ENCODE data around the gene FRMD8. TPM values are rescaled to one million over a fixed set of nuclear protein-coding genes. Genes with fewer than 3 reads are reported as not detected.

The FRMD8 gene
- polyA plus RNA-seq, 6 donors from 2014 or later, result 45.3 to 64.6 (median 53.8) TPM

DNA sequence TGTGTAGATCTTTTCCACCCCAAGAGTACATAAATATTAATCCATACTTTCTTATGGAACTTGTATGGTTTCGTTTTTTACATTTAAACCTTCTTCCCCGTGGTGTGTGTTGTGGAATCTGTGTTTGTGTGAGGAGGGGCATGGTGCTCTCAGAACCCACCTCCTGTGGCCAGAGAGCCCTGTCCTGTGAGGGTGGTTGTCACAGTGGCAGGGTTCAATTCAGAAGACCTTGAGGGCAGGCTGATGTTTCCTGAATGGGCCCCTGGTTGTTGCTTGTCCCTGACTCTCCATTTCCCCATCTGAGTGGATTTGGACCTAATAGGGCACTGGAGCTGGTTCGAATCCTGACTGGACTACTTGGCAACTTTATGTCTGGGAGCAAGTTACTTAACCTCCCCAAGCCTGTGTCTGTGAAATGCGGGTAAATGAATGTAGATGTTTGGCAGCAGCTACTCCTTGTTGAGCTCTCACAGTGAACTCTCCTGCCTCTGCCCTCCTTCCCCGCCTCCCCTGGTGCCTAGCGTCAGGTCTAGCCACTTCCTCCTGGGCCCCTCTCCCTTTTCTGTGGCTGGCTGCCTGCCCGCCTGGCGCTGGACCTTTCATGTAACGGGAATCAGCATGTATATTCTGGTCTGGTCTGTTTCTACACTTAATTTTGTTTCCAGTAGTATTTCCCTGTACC is 43.4 kb downstream of the FRMD8 start:
- Mint-ChIP-seq H3K9me3 (no peaks in the 10 kb centered on the region), H3K4me3 (peak overlapping the region; percentile 61 to 91 (median 76)), H3K36me3 (peaks cover 0 to 5% of the 10 kb centered on the region in 2 donors), H3K4me1 (peaks cover 73 to 92% (median 76%) of the 10 kb centered on the region in 3 donors), H3K27me3 (no peaks in the 10 kb centered on the region), H3K27ac (peak overlapping the region; percentile 83 to 99 (median 96))
- no peak for DNase-seq
- ATAC-seq (ENCODE audit: low read depth in 2 of 2), result no peak

DNA sequence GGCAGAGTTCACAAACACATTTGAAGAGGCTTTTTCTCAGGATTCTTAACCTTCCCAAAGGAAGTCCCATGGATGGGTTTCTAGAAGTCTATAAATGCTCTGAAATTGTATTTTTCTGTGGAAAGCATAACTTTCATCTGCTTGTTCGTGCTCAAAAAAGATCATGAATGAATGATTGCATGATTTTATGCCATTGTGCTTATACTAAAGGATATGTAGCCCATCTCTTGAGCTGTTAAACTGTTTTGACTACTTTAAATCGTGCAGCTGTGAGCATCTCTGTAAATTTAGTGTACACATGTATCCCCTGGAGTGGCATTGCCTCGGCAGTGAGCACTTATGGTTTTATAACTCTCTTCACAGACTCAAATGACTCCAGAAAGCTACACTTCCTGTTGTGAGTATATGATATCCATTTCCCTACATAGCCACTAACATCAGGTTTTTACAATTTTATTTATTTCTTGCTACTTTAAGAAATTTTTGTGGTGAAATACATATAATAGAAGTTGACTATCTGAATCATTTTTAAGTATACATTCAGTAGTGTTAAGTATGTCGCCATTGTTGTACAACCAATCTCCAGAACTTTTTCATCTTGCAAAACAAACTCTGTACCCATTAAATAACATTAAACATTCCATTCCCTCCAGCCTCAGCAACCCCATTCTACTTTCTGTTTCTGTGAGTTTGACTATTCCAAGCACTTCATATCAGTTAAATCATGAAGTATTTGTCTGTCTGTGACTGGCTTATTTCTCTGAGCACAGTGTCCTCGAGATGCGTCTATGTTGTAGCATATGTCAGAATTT is 44.2 kb downstream of the FRMD8 start:
- no peaks in the 10 kb centered on the region for H3K27me3 Mint-ChIP-seq
- H3K27ac Mint-ChIP-seq, result peak overlapping the region; percentile 83 to 99 (median 96)
- peak overlapping the region; percentile 61 to 91 (median 76) for H3K4me3 Mint-ChIP-seq
- H3K36me3 Mint-ChIP-seq, result peaks cover 0 to 5% of the 10 kb centered on the region in 2 donors
- DNase-seq (no peak), ATAC-seq (ENCODE audit: low read depth in 2 of 2) (no peak)
- peaks cover 68 to 87% (median 71%) of the 10 kb centered on the region in 3 donors for H3K4me1 Mint-ChIP-seq
- no peaks in the 10 kb centered on the region for H3K9me3 Mint-ChIP-seq

DNA sequence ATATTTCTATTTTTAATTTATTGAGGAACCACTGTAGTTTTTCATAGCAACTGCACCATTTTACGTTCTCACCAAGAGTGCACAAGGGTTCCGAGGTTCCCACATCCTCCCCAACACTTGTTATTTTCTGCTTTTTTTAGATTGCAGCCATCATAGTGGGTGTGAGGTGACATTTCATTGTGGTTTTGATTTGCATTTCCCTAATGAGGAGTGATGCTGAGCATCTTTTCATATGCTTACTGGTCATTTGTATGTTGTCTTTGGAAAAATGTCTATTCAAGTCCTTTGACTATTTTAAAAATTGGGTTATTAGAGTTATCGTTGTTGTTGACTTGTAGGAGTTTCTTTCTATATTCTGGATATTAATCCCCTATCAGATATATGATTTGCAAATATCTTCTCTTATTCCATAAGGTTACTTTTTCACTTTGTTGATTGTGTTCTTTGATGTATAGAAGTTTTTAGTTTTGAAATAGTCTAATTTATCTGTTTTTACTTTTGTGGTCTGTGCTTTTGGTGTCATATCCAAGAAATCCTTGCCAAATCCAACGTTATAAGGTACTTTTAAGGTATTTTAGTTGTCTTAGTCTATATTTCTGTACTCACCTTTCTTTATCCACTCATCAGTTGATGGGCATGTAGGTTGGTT is 45.1 kb downstream of the FRMD8 start:
- H3K4me3 Mint-ChIP-seq, result peak overlapping the region in 6 of 8 donors; percentile 10 to 65 (median 50)
- peak; percentile 83 to 86 for ATAC-seq (ENCODE audit: low read depth in 2 of 2)
- no peaks in the 10 kb centered on the region for H3K27me3 Mint-ChIP-seq
- peak overlapping the region; percentile 87 to 99 (median 94) for H3K27ac Mint-ChIP-seq
- peaks cover 0 to 5% of the 10 kb centered on the region in 2 donors for H3K36me3 Mint-ChIP-seq
- DNase-seq, result peak; percentile 81
- H3K4me1 Mint-ChIP-seq, result peaks cover 60 to 78% (median 62%) of the 10 kb centered on the region in 3 donors
- no peaks in the 10 kb centered on the region for H3K9me3 Mint-ChIP-seq

DNA sequence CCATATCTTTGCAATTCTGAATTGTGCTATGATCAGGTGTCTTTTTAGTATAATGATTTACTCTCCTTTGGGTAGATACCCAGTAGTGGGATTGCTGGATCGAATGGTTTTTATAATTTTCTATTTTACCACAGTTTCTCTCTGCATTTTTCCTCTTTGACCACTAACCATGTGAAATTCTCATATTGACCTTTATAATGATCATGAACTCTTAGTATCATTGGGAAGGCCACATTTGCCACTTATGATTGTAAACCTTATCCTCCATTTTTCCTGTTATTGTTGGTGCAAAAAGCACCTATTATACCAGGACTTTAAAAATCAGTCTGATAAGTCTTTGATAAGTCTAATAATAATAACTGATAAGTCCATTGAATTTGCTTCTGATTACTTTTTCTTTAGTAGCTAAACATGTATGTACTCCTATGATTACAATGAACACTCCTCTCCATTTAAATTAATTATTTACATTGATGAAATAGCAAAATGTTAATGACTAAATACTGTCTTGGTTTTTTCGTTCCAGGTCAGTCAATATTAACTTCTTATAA is 45.7 kb downstream of the FRMD8 start:
- Mint-ChIP-seq H3K9me3 (no peaks in the 10 kb centered on the region), H3K4me3 (peak overlapping the region in 2 of 8 donors; percentile 52 to 65), H3K27me3 (no peaks in the 10 kb centered on the region), H3K4me1 (peaks cover 55 to 72% (median 56%) of the 10 kb centered on the region in 3 donors), H3K27ac (peak overlapping the region in 5 of 6 donors; percentile 88 to 99 (median 95)), H3K36me3 (peaks cover 0 to 5% of the 10 kb centered on the region in 2 donors)
- no peak for DNase-seq
- no peak for ATAC-seq (ENCODE audit: low read depth in 2 of 2)

DNA sequence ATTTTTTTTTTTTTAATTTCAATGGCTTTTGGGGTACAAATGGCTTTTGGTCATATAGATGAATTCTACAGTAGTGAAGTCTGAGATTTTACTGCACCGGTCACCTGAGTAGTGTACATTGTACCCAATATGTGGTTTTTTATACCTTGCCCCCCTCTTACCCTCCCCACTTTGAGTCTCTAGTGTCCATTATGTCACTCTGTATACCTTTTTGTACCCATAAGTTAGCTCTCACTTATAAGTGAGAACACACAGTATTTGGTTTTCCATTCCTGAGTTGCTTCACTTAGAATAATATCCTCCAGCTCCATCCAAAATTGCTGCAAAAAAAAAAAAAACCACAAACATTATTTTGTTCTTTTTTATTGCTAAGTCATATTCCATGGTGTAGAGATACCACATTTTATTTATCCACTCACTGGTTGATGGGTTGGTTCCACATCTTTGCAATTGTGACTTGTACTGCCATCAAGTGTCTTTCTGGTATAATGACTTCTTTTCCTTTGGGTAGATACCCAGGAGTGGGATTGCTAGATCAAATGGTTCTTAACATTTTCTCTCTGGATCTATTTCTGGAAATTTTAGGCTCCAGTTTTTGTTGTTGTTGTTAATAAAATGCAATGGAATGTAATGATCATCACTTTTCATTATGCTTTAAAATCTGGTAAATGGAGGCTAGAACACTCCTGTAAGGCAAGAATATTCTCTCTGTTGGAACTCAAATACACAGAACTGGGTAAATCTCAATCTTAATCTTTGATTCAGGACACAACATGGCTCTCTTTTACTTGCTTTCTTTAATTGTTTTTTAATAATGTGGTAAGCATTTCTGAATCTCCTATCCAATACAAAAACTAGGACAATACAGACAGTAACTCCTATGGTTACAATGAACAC is 46.5 kb downstream of the FRMD8 start:
- Mint-ChIP-seq H3K27ac (peak overlapping the region in 5 of 6 donors; percentile 13 to 97 (median 50)), H3K36me3 (no peaks in the 10 kb centered on the region), H3K4me3 (peak overlapping the region in 4 of 8 donors; percentile 16 to 78 (median 42)), H3K27me3 (no peaks in the 10 kb centered on the region), H3K9me3 (no peaks in the 10 kb centered on the region), H3K4me1 (peaks cover 48 to 64% (median 52%) of the 10 kb centered on the region in 3 donors)
- DNase-seq (no peak), ATAC-seq (ENCODE audit: low read depth in 2 of 2) (peak; percentile 36 to 58)

DNA sequence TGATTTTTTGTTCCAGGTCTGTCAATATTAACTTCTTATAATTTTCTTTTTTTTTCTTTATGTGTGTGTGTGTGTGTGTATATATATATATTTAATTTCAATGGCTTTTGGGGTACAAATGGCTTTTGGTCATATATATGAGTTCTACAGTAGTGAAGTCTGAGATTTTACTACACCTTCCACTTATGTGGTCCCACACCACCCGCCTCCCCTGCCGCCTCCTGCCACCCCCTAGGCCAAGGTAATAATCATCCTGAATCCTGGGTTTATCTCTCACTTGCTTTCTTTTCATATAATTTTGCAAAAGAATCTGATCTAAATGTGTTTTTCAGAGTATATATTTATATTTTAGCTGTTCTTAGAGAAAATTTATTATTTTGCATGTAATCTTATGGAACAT is 47.2 kb downstream of the FRMD8 start:
- H3K27me3 Mint-ChIP-seq, result no peaks in the 10 kb centered on the region
- H3K27ac Mint-ChIP-seq, result peak overlapping the region in 1 of 6 donors; percentile 44
- H3K36me3 Mint-ChIP-seq, result no peaks in the 10 kb centered on the region
- peaks cover 48 to 58% (median 49%) of the 10 kb centered on the region in 3 donors for H3K4me1 Mint-ChIP-seq
- ATAC-seq (ENCODE audit: low read depth in 2 of 2) (no peak), DNase-seq (no peak)
- H3K9me3 Mint-ChIP-seq, result no peaks in the 10 kb centered on the region
- no peak overlapping the region for H3K4me3 Mint-ChIP-seq

DNA sequence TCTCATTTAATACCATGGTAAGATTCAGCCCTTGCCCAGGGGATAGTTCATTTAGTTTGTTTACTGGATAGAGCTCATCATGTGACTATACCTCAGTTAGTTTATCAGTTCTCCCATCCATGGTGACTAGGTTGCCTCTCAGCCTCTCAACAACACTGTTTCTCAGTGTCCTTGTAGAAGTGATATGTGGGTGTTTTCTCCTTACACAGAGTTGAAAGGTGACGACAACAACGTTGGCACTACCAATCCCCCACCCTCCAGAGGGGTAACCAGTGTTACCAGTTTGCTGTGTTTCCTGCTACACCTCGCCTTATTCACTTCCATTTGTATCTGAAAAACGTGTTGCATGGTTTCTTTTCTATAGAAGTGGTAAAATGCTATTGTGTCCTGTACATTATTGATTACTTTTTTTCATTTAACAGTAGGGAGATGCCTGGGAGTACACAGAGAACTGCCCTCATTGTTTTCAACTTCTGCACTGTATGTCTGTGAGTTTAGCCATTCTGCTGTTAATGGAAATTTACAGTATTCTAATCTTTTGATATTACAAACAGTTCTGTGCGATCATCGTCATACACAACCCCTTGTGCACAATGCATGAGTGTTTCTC is 47.7 kb downstream of the FRMD8 start:
- Mint-ChIP-seq H3K27me3 (no peaks in the 10 kb centered on the region), H3K9me3 (no peaks in the 10 kb centered on the region), H3K4me1 (peaks cover 46 to 58% (median 51%) of the 10 kb centered on the region in 3 donors), H3K36me3 (no peaks in the 10 kb centered on the region), H3K27ac (no peak overlapping the region), H3K4me3 (no peak overlapping the region)
- DNase-seq, result no peak
- no peak for ATAC-seq (ENCODE audit: low read depth in 2 of 2)

DNA sequence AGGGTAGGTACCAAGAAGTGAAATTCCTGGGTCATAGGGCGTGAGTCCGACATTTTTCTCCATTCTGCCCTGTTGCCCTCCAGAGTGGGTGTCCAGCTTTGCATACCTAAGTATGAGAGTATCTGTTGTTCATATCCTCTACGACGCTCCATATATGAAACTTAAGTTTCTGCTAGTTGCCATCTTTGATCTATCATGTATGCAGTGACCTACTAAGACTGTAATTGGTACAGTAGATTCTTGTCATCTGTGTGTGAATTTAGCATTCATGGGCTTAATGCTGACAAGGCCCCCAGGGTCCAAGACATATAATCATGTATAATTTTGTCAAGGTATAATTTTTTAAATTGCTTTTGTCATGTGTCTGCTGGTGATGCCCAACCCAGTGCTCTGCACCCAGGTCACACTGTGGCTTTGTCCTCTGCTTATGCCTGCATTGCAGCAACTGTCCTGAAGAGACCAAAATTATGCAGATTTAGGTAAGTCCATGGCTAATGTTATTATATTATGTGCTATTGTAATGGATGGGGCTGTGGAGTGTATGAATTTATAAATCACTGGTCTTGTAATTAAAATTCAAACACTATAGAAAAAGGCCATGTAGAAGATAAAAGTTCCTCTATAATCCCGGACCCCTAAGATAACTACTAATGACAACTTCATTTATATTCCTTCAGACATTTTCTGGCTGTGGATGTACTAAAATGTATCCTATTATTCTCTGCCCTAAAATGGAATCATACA is 48.4 kb downstream of the FRMD8 start:
- Mint-ChIP-seq H3K27ac (peak overlapping the region in 1 of 6 donors; percentile 24), H3K27me3 (no peaks in the 10 kb centered on the region), H3K36me3 (no peaks in the 10 kb centered on the region), H3K9me3 (no peaks in the 10 kb centered on the region), H3K4me3 (no peak overlapping the region), H3K4me1 (peaks cover 45 to 58% (median 51%) of the 10 kb centered on the region in 3 donors)
- ATAC-seq (ENCODE audit: low read depth in 2 of 2), result no peak
- DNase-seq, result no peak

DNA sequence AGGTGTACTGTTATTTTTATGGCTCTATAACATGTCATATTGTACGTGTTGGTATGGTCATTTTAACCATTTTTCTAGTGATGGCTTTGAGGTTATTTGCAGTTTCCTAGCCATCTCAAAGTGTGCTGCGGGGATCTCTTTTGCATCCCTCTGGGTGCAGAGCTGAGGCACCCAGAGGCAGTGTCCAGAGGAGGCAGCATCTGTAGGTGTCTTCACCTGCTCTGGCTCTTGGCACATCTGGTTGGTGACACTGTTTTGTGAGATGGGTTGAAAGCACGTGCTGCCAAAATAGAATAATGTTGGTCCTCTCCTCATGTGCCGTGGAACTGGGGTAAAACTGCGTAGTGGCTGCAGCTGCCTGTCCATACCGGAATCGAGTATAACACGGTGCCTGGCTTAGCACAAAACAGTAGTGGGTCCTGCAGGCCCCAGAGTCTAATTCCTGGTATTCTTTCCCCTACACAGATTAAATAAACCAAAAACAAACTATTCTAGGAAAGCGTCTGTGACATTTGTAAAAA is 49.0 kb downstream of the FRMD8 start:
- Mint-ChIP-seq H3K4me1 (peaks cover 40 to 58% (median 51%) of the 10 kb centered on the region in 3 donors), H3K9me3 (no peaks in the 10 kb centered on the region), H3K27ac (peak overlapping the region in 2 of 6 donors; percentile 24 to 47), H3K27me3 (no peaks in the 10 kb centered on the region), H3K4me3 (no peak overlapping the region), H3K36me3 (no peaks in the 10 kb centered on the region)
- no peak for DNase-seq
- no peak for ATAC-seq (ENCODE audit: low read depth in 2 of 2)

DNA sequence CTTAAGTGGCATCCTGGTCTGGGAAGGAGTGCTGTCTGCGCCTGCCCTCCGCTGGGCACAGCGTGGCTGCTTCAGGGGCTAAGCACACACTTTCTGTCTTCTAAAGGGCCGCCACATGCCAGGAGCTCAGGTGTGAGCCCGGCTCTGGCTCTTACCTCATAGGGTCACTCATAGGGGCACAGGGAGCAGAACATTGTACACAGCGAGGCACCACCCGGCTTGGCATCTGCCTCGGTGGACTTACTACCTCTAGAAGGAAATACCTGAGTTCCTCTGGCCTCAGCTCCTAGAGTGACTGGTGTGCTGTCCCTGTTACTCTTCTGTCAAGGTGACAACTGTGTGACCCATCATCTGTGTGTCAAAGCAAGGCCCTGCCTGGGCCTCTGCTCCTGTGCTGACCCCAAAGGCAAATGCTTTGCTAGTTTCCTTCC is 49.6 kb downstream of the FRMD8 start:
- peaks cover 39 to 58% (median 51%) of the 10 kb centered on the region in 3 donors for H3K4me1 Mint-ChIP-seq
- no peak overlapping the region for H3K4me3 Mint-ChIP-seq
- DNase-seq (no peak), ATAC-seq (ENCODE audit: low read depth in 2 of 2) (no peak)
- H3K27me3 Mint-ChIP-seq, result no peaks in the 10 kb centered on the region
- H3K27ac Mint-ChIP-seq, result peak overlapping the region in 3 of 6 donors; percentile 19 to 53 (median 38)
- H3K36me3 Mint-ChIP-seq, result no peaks in the 10 kb centered on the region
- H3K9me3 Mint-ChIP-seq, result no peaks in the 10 kb centered on the region

DNA sequence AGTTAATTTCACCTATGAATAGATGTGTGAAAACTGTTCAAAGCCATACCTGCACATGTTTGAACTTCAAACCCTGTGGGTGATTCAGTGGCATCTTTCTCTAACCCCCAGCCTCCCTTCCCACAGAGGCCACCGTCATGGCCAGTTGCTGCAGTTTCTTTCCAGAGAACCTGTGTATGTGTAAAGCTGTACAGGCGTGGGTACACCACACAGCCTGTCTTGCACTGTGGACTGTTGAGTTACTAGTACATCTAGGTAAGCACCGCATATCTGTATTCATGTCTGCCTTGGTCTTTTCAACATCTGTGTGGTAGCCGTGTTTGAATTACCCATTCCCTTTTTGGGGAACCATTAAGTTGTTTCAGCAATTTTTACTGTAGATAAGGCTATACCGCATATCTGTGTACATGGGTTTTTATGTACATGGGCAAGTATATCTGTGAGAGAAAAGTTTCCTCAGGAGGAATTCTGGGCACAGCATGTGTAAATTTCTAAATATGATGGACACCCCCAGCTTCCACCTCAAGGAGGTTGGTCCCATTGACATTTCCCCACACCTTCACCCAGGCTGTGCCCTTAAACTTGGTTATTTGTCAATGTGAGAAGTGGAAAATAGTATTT is 50.1 kb downstream of the FRMD8 start:
- Mint-ChIP-seq H3K27me3 (no peaks in the 10 kb centered on the region), H3K36me3 (no peaks in the 10 kb centered on the region), H3K9me3 (no peaks in the 10 kb centered on the region), H3K27ac (peak overlapping the region in 2 of 6 donors; percentile 19 to 53), H3K4me1 (peaks cover 38 to 59% (median 51%) of the 10 kb centered on the region in 3 donors), H3K4me3 (no peak overlapping the region)
- DNase-seq (no peak), ATAC-seq (ENCODE audit: low read depth in 2 of 2) (no peak)
